Activated CD4-positive, alpha-beta T cell treated with anti-CD3 and anti-CD28 coated beads, Interleukin-2, amount 50 U/mL, for 48 hours (primary cell): Measurements from ENCODE around the gene FAM163A.

Source experiments
- DNase-seq, 2 experiments: peaks; one replicate each; pipeline ENCODE4 v3.0.0-alpha.2; 2020

FAM163A gene

GRCh38 chr1:179860652-179861051 lies 117.6 kb downstream of the FAM163A start:
- no peak for DNase-seq

GRCh38 chr1:179865377-179865776 lies 122.3 kb downstream of the FAM163A start:
- no peak for DNase-seq
